Fibroblast of skin of left quadriceps (primary cell): ENCODE data around the gene MMP20.
A peak's percentile ranks its signal among the peaks of the same experiment; 100 is the strongest.
"Not testable (repeated sequence)": the region's sequence is repeated elsewhere in the genome, so short reads cannot be mapped to it uniquely, and the experiment has no call there.

Experiments
- DNase-seq, 2 experiments: peaks; one replicate each; pipeline ENCODE4 v3.0.0-alpha.2; 2013; ENCODE audit warnings: low read depth in 2 of 2

The MMP20 gene, protein sequence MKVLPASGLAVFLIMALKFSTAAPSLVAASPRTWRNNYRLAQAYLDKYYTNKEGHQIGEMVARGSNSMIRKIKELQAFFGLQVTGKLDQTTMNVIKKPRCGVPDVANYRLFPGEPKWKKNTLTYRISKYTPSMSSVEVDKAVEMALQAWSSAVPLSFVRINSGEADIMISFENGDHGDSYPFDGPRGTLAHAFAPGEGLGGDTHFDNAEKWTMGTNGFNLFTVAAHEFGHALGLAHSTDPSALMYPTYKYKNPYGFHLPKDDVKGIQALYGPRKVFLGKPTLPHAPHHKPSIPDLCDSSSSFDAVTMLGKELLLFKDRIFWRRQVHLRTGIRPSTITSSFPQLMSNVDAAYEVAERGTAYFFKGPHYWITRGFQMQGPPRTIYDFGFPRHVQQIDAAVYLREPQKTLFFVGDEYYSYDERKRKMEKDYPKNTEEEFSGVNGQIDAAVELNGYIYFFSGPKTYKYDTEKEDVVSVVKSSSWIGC

DNA sequence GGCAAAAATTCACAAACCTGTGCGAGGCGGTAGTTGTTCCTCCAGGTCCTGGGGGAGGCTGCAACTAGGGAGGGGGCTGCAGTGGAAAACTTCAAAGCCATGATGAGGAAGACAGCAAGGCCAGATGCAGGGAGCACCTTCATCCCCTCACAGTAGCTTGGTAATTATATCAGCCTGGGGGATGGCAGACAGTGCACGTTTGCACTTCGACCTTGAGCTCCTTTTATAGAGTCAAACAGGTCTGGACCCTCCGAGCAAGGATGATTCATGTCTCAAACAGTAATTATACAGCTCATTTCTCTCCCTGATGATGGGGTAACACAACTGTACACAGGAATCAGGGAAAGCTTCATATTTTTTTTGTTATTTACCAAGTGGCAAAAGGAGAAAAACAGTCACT, at the start of gene MMP20:
TSS of gene MMP20 (minus strand) at position 156 of the 400 bp plus-strand sequence. CDS start at position 143, 13 bp downstream.
- no peak for DNase-seq

DNA sequence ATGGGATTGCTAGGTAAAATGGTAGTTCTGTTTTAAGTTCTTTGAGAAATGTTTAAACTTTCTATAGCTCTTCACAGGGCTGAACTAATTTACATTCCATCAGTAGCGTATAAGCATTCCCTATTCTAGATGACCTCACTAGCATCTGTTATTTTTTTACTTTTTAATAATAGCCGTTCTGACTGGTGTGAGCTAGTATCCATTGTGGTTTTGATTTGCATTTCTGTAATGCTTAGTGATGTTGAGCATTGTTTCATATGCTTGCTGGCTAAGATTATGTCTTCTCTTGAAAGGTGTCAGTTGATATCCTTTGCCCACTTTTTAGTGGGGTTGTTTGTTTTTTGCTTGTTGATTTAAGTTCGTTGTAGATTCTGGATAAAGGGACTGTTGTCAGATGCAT, 44.5 kb upstream of the MMP20 start:
- peak; percentile 23 to 25 for DNase-seq

DNA sequence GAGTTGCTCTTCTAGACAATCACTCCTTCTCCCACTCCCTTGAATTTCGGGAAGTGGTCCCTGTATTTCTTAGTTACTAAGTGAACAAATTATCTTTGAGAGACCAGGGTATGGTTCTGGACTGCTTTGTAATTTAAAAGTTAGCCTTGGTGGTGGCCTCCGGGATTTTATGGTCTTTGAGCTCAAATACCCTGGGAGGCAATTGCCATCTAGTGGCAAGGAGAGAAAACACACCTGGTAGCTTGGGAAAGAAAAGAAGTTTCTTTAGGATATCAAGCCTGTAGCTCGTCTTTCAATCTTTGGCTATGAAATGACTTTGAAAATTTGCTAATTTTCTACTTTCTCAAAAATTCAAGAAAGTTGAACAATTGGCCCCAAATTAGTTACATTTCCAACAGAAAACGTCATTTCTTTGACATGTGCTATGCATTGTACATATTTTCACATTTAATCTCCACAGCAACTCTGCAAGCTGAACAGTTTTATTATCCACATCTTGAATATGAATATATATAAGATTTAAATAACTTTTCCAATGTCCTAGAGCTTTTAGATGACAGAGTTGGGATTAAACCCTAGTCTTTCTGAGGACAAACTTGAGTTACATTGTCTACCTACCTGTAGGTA, 41.3 kb upstream of the MMP20 start:
- peak; percentile 20 to 26 for DNase-seq

DNA sequence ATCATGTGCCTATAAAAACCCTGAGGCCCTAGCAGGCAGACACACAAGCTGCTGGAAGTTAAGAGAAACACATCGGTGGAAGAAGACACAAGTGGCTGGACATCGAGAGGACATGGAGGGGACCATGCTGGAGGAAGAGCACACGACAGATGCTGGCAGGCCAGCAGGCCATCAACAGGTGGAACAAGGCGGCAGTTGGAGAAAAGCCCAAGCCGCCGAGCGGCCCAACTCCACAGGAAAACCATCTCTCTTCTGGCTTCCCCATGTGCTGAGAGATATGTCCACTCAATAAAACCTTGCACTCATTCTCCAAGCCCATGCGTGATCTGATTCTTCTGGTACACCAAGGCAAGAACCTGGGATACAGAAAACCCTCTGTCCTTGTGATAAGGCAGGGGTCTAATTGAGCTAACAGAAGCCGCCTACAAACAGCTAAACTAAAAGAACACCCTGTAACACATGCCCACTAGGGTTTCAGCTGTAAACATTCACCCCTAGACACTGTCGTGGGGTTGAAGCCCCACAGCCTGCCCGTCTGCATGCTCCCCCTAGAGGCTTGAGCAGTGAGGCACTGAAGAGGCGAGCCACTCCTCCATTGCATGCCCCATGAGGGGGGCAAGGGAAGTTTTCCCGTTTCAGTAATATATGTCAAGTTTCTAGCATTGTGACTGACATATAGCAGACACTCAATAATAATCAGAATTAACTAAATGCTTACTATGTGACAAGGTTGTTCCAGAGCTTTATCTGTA, 39.0 kb upstream of the MMP20 start:
- no peak for DNase-seq

DNA sequence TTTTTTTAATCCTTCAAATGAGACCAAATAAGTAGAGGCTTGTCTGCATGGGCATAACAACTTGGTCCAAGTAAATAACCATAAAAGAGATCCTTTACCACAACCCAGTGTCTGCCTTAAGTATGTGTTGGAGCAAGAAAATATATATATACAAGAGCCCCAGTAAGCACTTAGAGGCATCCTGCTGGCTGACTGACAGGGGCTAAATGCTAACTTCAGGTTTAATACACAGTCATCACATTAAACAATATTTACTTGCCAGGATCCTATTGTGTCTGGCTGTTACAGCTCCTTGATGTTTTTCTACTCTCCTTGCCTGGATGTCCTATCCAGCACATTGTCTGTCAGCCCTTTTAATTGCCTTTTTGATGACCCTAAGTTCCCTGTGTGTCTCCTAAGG, 37.5 kb upstream of the MMP20 start:
- DNase-seq = no peak

DNA sequence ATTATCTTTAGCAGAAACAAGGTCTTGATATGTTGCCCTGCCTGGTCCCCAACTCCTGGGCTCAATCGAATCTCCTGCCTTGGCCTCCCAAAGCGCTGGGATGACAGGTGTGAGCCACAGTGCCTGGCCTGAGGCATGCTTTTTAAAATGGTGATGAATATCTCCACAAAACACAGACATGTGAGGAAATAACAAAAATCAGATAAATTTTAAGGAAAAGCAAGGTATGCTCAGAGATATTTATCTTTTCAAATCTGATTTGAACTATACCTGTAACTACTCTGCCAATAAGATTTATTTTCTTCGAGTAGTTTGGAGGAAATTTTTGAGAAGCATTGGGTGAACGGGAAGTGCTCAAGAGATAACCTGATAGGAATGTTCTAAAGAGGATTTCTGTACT, 35.9 kb upstream of the MMP20 start:
- DNase-seq = no peak

DNA sequence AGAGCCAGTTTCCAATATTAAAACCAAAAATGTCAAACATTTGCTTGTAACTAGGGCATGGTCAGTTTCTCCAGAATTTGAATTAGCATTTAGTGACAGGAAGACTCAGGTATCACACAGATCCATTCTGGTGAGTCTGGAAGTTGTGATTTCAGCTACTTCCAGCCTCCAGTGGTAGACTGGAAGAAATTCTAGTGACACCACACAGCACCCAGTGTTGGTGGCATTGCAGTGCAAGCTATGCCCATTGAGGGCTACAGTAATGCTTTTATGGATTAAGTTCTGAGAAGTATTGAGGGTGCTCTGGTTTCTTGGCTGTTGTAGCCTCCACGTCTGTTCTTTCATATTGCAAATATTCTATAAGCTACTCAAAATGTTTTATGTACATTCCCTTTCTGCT, 31.4 kb upstream of the MMP20 start:
- no peak for DNase-seq

DNA sequence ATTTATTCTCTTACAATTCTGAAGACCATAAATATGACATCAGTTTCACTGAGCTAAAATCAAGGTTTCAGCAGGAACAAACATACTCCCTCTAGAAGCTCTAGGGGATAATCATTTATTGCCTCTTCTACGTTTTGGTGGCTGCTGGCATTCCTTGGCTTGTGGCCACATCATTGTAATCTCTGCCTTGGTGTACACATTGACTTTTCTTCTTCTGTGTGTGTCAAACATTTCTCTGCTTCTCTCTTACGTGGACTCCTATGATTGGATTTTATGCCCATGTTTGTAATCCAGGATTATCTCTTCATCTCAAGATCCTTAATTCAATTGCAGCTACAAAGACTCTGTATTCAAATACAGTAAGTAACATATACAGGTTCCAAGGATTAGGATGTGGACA, 30.4 kb upstream of the MMP20 start:
- no peak for DNase-seq

DNA sequence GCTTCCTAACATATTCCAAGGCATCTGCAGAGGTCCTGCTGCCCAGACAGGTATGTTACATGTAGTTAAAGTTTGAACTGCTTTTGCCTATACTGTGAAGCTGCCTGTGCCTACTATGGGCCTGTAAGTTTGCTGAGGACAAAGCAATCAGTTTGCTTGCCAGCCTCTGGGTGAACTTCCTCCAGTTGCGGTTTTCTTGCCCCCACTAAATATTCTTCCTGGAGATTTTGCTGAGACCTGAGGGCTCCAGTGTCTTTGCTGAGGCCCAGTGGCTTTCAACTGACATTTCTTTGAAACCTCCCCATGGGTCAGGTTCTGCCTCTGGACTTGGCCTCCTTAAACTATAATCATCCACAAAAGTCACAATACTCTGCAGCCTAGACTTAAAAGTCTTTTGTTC, 29.6 kb upstream of the MMP20 start:
- DNase-seq = no peak

DNA sequence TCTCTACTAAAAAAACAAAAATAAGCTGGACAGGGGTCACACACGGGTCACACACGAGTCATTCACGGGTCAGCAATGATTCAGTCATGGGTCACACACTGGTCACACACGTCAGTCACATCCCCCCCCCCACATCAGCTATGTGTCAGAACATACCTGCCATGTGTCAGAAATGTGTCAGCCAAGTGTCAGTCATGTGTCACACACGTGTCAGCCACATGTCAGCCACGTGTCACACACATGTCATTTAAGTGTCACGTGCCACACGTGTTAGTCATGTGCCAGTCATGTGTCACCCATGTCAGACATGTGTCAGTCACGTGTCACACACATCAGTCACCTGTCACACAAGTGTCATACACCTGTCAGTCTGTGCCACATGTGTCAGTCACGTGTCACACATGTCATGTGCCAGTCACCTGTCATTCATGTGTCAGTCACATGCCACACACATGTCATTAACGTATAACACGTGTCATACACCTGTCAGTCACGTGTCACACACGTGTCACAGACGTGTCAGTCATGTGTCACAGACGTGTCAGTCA, 28.7 kb upstream of the MMP20 start:
- no peak for DNase-seq

DNA sequence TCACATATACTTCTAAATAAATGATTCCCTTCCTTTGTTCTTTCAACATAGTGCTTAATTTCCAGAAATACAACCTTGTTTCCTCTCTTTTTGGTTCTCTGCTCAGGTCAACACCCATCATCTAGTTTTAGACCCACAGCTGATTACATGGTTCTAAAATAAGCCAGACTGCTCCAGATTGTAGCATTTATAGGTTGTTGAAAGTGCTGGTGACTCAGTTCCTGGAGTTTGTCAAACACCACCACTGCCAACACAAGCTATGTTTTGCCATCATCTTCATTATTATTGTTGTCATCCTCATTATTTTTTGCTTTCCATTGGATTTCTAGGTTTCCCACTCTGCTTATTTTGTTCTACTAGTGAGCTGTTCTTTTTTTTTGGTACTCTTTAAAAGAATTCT, 22.3 kb upstream of the MMP20 start:
- DNase-seq = no peak

DNA sequence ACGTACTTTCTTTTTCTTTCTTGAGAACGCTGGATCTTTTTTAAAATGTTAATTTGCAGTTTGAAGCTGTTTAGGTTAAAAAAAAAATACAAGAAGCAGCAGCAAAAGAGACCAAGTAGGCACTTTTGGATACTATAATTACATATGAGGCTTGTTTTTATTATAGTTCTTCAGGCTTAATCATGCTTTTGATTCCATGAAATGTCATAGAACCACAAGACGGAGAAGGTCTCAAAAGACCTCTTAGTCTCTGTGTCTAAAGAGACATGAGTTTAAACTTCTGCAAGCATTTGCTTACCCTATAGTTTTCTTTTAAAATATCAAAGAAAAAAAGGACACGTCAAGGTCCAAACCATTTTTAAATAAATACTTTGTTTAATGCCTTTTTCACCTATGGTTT, 18.8 kb upstream of the MMP20 start:
- DNase-seq = no peak

DNA sequence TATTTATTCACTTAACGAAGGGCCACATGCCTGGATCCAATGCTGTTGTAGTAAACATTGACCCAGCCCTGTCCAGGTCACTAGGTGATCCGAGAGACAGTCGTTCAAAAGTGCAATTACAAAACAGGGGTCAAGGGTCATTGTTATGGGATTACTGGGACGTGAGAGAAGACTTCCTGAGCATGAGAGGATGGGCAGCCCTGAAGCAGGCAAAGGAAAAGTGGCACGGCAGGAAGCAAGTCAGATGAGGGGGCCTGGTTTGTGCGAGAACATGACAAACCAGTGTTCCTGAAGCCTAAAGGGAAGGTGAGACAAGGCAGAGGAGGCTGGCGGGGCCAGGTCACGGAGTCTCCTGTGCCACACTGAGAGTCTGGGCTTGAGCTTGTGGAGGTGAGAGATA, 15.8 kb upstream of the MMP20 start:
- DNase-seq = no peak

DNA sequence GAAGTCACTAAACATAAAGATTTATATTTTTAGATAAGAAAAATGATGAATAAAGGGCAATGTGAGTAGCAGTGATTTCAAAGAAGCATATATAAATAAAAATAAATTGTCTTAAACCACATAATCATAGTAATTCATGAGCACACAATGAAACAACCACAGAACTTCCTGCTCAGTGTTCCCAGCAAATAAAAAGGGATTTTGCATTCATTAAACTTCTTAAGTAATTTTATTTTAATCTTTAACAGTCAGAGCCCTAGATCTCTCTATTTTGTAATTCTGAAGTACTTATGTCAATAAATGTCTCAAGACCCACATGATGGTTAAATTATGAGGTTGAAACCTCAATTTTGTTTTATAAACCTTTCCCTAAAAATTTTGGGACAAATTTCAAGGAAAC, 14.5 kb upstream of the MMP20 start:
- no peak for DNase-seq

DNA sequence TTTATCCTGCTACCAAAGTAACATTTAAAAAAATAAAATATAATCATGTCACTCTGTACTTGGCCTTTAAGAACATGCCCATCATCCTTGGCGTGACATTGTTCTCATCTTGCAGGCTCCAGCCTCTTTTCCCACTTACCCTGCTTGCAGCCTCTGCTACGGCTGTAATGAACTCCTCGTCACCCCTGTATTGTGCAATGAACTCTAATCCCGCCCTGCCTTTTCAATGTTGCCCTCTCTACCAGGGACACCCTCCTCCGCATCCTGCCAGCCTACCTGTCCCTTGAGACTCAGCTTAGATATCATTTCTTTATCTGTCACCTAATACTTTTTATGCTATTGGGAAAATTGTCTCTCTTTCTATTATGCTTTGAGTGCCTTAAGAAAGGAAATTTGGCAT, 12.6 kb upstream of the MMP20 start:
- no peak for DNase-seq

DNA sequence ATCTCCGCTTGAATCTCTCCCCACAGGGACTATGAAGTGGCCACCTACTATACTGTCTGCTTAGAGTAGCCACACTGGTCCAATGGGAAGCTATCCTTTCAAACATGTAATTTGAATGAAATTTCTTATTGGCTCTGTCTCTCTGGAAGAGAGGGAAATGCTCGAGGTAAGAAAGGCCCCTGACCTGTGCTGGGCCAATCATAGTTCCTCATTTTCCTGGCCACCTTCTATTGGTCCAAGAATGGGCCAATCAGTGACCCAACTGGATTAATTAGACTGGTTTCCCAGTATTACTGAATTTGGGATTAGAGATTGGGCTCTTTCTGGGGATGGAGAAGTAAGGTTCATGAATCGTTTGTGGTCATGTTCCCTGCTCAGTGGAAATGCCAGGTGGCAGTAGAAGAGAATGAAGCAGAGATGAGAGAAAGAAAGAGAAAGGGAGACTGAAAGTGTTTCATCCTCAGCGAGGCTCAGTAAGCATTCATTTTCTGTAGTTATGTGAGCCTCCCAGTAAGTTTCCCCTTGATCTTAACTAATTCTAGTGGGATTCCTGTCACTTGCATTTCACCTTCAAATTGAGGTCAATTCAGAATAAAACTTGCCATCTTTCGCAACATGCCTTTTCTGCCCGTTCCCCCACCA, 8.4 kb upstream of the MMP20 start:
- DNase-seq = no peak

DNA sequence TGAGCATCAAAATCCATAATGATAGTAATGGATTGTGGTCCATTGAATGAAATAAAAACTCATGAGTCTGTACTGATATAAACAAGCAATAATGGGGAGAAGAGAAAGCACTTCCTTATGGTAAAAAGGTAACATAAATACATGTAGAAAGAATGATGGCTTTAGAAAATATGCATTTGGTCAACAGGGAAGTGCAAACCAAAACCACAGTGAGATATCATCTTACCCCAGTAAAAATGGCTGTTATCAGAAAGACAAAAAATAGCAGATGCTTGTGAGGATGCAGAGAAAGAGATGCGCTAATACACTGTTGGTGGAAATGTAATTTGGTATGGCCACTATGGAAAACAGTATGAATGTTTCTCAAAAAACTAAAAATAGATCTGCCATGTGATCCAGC, 6.9 kb upstream of the MMP20 start:
- DNase-seq = no peak

DNA sequence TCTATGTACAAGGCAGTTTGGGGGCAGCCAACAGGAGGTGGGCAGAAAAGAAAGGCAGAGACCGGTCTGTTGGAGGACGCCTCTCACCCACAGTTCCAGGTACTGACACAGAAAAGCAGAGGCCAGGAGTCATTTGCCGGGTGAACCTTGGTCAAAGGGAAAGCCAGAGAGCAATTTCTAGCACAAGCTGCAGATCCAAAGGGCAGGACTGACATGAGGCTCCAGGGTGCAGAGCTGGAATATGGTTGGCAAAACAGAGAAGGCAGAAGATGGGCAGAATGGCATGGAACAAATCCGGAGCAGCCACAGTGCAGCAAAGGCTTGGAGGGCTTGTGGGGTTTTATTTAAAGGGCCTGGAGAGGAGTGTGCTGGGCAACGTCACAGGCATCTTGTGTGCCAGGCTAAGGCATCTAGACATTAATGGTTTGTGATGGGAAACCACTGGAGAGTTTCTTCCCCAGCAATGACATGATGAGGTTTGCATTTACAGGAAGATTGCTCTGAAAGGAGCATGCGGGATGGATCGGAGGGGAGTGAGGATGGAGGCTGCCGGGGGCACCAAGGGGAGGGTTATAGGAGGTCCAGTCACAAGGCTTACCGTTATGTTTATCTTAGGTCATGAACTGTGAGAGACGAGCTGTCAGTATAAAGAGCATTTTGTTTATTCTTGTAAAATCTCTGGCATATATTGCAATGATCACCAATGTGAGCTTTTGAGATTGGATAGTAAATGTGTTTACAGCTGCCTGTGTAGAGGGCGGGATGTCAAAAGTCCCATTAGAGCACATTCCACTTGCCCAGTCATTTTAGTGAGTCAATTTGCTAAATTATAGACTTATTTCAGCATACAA, 5.7 kb upstream of the MMP20 start:
- DNase-seq = no peak

DNA sequence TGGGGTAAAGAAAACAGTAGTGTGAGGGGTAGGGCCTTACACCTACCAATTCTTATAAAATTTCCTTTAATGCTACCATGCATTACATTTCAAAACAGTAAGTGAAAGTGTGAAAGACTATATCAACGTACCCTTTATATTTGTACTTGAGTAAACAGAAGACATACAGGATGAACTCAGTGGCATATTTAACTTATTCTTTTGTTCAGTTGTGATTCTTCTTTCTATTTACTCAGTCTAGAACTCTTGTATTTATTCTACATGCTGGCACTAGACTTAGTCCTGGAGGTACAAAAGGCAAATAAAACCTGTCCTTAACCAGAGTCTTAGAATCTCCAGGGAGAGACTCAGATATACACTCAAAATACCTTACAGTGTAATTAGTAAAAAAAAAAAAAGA, 4.8 kb upstream of the MMP20 start:
- not testable (repeated sequence) for DNase-seq

DNA sequence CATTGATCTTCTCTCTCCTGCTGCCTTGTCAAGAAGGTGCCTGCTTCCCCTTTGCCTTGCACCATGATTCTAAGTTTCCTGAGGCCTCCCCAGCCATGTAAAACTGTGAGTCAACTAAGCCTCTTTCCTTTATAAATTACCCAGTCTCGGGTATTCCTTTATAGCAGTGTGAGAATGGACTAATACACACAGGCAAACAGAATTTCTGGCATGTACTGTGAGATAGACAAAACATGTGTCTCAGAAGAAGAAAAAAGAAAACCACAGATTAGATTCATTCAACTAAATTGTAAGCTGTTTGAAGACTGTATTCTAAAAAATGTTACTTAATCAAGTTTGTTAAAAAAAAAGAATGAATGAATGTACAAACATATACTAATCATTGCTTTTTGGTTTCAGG, 1.5 kb upstream of the MMP20 start:
- DNase-seq = no peak

DNA sequence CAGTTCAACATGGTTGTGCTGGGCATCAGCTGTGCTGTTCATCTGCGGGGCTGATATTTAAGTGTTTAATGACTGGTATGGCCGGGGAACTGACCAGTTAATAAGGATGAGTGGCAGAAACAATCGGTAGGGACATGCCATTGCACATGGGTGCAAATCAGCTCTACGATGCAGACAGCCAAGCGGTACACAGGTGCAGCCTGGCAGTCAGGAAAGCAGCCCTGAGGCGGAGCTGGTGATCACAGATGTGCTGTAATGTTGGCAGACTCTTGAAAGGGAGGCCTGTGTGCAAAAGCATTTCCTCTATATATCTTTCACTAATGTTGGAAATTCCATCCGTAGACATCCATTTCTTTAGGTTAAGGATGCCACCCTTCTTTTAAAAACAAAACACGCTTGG, 1.1 kb downstream of the MMP20 start:
- DNase-seq = no peak
